Osteoblast (primary cell): ENCODE measurements around the gene EMILIN2. TPM values are rescaled to one million over a fixed set of nuclear protein-coding genes. Genes with fewer than 3 reads are reported as not detected.
"Not testable (repeated sequence)": the region's sequence is repeated elsewhere in the genome, so short reads cannot be mapped to it uniquely, and the experiment has no call there.

Experiments used
- DNase-seq: peaks from one replicate; pipeline ENCODE4 v3.0.0; 2011; ENCODE audit warnings: low spot score, mixed read lengths; ENCODE audit not compliant: insufficient read length; ENCODE audit errors: missing footprints
- H2AFZ ChIP-seq: 2 replicates; pipeline ENCODE4 v1.6.0; 2011; ENCODE audit warnings: mild to moderate bottlenecking, low read length
- H3K27ac ChIP-seq: 2 replicates; pipeline ENCODE4 v1.5.1; 2011; ENCODE audit warnings: mild to moderate bottlenecking, low read depth, low read length, moderate library complexity
- H3K27me3 ChIP-seq: 2 replicates; pipeline ENCODE4 v1.6.0; 2012; ENCODE audit warnings: mild to moderate bottlenecking, control low read depth, inconsistent platforms, low read length, moderate library complexity; ENCODE audit not compliant: insufficient read depth
- H3K36me3 ChIP-seq: 2 replicates; pipeline ENCODE4 v1.5.1; 2011; ENCODE audit warnings: mild to moderate bottlenecking, low read length, control low read depth, moderate library complexity; ENCODE audit not compliant: insufficient read depth
- H3K4me1 ChIP-seq: 2 replicates; pipeline ENCODE4 v1.5.1; 2011; ENCODE audit warnings: mild to moderate bottlenecking, low read length, control low read depth, moderate library complexity; ENCODE audit not compliant: insufficient read depth
- H3K4me2 ChIP-seq: 2 replicates; pipeline ENCODE4 v1.6.0; 2011; ENCODE audit warnings: mild to moderate bottlenecking, low read length; ENCODE audit not compliant: insufficient read depth
- H3K4me3 ChIP-seq: fragments of 200-600 bp; sonication (generic); 3 replicates; pipeline ENCODE4 v1.5.1; 2012; ENCODE audit warnings: mild to moderate bottlenecking, low read length, inconsistent platforms; ENCODE audit not compliant: insufficient read depth
- H3K79me2 ChIP-seq: 2 replicates; pipeline ENCODE4 v1.6.0; 2012; ENCODE audit warnings: mild to moderate bottlenecking, low read length, control low read depth, inconsistent platforms; ENCODE audit not compliant: insufficient read depth
- H3K9me3 ChIP-seq: 2 replicates; pipeline ENCODE4 v1.5.1; 2011; ENCODE audit warnings: low read depth, low read length, control low read depth
- H4K20me1 ChIP-seq: 2 replicates; pipeline ENCODE4 v1.6.0; 2012; ENCODE audit warnings: mild to moderate bottlenecking, low read length, control low read depth; ENCODE audit not compliant: insufficient read depth
- total RNA-seq: library from RNA; depleted of rRNA; stranded (reverse); fragments of >200 nt; gene quantifications from 2 replicates; pipeline ENCODE4 v1.2.3, GENCODE V29; 2012
- TF ChIP-seq, protein P1 (sequence below): IDR thresholded peaks from 2 replicates; pipeline ENCODE4 v1.5.1; 2011; ENCODE audit warnings: mild to moderate bottlenecking, low read depth, low read length, moderate library complexity; ENCODE audit errors: extremely low read depth

EMILIN2 gene
- total RNA-seq, 1 donor, result 4.3 TPM

- DNase-seq, result no peak
- no peak overlapping the region for H3K4me2 ChIP-seq
- no peak overlapping the region for H2AFZ ChIP-seq
- H3K9me3 ChIP-seq, result no peaks in the 10 kb centered on the region
- H3K4me1 ChIP-seq, result peaks cover 3% of the 10 kb centered on the region
- TF ChIP-seq, protein P1, sequence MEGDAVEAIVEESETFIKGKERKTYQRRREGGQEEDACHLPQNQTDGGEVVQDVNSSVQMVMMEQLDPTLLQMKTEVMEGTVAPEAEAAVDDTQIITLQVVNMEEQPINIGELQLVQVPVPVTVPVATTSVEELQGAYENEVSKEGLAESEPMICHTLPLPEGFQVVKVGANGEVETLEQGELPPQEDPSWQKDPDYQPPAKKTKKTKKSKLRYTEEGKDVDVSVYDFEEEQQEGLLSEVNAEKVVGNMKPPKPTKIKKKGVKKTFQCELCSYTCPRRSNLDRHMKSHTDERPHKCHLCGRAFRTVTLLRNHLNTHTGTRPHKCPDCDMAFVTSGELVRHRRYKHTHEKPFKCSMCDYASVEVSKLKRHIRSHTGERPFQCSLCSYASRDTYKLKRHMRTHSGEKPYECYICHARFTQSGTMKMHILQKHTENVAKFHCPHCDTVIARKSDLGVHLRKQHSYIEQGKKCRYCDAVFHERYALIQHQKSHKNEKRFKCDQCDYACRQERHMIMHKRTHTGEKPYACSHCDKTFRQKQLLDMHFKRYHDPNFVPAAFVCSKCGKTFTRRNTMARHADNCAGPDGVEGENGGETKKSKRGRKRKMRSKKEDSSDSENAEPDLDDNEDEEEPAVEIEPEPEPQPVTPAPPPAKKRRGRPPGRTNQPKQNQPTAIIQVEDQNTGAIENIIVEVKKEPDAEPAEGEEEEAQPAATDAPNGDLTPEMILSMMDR, result no peak
- no peaks in the 10 kb centered on the region for H3K79me2 ChIP-seq
- no peaks in the 10 kb centered on the region for H3K36me3 ChIP-seq
- H4K20me1 ChIP-seq, result no peaks in the 10 kb centered on the region
- H3K27me3 ChIP-seq, result peaks cover 47% of the 10 kb centered on the region
- no peak overlapping the region for H3K27ac ChIP-seq
- no peak overlapping the region for H3K4me3 ChIP-seq
Observed at GRCh38 chr18:2851771-2852170, 5.0 kb downstream of the EMILIN2 start.

DNA sequence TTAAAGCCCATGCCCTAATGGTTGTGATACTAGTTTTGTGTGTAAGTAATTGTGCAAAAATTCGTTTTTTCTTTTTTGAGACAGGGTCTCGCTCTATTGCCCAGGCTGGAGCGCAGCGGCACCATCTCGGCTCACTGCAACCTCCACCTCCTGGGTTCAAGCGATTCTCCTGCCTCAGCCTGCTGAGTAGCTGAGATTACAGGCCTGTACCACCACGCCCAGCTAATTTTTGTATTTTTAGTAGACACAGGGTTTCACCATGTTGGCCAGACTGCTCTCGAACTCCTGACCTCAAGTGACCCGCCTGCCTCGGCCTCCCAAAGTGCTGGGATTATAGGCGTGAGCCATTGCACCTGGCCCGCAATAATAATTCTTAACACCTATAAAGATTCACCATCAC, 5.7 kb downstream of the EMILIN2 start:
- not testable (repeated sequence) for DNase-seq, H3K4me3 ChIP-seq, H3K27ac ChIP-seq, H3K36me3 ChIP-seq, H3K9me3 ChIP-seq, H3K79me2 ChIP-seq, H2AFZ ChIP-seq, H4K20me1 ChIP-seq, H3K4me2 ChIP-seq
- Histone ChIP-seq H3K27me3 (peaks cover 42% of the 10 kb centered on the region), H3K4me1 (peaks cover 10% of the 10 kb centered on the region)

GRCh38 chr18:2853173-2853925, 6.5 kb downstream of the EMILIN2 start:
- Histone ChIP-seq H3K4me3 (no peak overlapping the region), H4K20me1 (no peaks in the 10 kb centered on the region), H3K9me3 (no peaks in the 10 kb centered on the region), H3K4me2 (no peak overlapping the region), H3K79me2 (no peaks in the 10 kb centered on the region), H3K4me1 (peaks cover 15% of the 10 kb centered on the region), H3K27ac (no peak overlapping the region), H3K36me3 (no peaks in the 10 kb centered on the region), H3K27me3 (peaks cover 34% of the 10 kb centered on the region), H2AFZ (no peak overlapping the region)
- DNase-seq, result no peak
- TF ChIP-seq, protein P1, result no peak

DNA sequence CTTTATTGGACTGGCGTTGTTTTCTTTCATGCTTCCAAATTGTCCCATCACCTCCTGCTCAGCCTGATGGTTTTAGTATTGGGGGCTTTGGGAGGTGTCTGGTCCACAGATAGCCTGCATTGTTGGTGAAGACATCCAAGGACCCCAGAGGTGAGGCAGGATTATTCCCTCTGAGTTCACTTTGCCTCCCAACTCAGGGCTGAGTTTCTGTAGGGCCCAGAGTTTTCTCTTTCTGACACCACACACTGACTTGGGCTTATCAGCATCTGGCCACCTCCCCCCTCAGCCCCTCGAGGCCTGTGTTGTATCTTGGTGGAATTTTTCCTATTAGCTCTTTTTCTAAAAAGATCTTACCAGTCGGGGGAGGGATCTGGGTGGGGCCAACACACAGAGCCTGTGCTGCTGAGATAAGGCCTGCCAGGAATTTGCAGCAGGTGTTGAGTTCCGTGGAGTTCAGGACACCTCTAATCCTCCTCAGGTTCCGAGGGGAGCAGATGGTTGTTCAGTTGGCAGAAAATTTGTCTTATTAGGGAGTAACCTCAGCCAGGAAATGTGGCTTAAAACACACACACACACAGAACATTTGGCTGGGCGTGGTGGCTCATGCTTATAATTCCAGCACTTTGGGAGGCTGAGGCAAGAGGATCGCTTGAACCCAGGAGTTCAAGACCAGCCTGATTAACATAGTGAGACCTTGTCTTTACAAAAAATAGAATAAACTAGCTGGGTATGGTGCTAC, 7.3 kb downstream of the EMILIN2 start:
- Histone ChIP-seq H3K9me3 (no peaks in the 10 kb centered on the region), H3K27ac (no peak overlapping the region), H3K36me3 (no peaks in the 10 kb centered on the region), H4K20me1 (no peaks in the 10 kb centered on the region), H3K79me2 (no peaks in the 10 kb centered on the region), H3K27me3 (peaks cover 27% of the 10 kb centered on the region), H2AFZ (no peak overlapping the region), H3K4me1 (peaks cover 15% of the 10 kb centered on the region), H3K4me3 (no peak overlapping the region), H3K4me2 (no peak overlapping the region)
- TF ChIP-seq, protein P1, result no peak
- DNase-seq, result no peak
